Activated CD4-positive, alpha-beta T cell treated with anti-CD3 and anti-CD28 coated beads for 36 hours (primary cell): Measurements from ENCODE around the gene PRKD2. TPM values are rescaled to one million over a fixed set of nuclear protein-coding genes. Genes with fewer than 3 reads are reported as not detected.
"Not testable (repeated sequence)": the region's sequence is repeated elsewhere in the genome, so short reads cannot be mapped to it uniquely, and the experiment has no call there.

Experiments used
- ATAC-seq: fragments of 200-7000 bp; cut with Tn5 transposase; one replicate; pipeline ENCODE4 v1.10.0; 2021; ENCODE audit warnings: mild to moderate bottlenecking, moderate library complexity
- CTCF ChIA-PET: fragments of 350-600 bp; sonication (Branson Sonifier 250); formaldehyde crosslinking; loops from one replicate; lab custom pipeline; 2021; ENCODE audit warnings: antibody characterized with exemption; lab: Charles Lee
- POLR2A ChIA-PET: fragments of 350-600 bp; sonication (Branson Sonifier 250); formaldehyde crosslinking; loops from one replicate; lab custom pipeline; 2021; ENCODE audit warnings: antibody characterized with exemption, inconsistent platforms; lab: Charles Lee
- DNase-seq: peaks from one replicate; pipeline ENCODE4 v3.0.0-alpha.2; 2020
- H3K27ac Mint-ChIP-seq: one replicate; pipeline ENCODE4 v1.8.0; 2021; ENCODE audit warnings: mixed read lengths
- H3K27me3 Mint-ChIP-seq: one replicate; pipeline ENCODE4 v1.8.0; 2021; ENCODE audit warnings: mixed read lengths
- H3K36me3 Mint-ChIP-seq: one replicate; pipeline ENCODE4 v1.8.0; 2021; ENCODE audit warnings: low read depth, mixed read lengths
- H3K4me1 Mint-ChIP-seq: one replicate; pipeline ENCODE4 v1.8.0; 2021; ENCODE audit warnings: mixed read lengths
- H3K4me3 Mint-ChIP-seq: one replicate; pipeline ENCODE4 v1.8.0; 2021; ENCODE audit warnings: mild to moderate bottlenecking, moderate library complexity, mixed read lengths
- H3K9me3 Mint-ChIP-seq: one replicate; pipeline ENCODE4 v1.8.0; 2021; ENCODE audit warnings: low read depth, mixed read lengths
- intact Hi-C, 2 experiments: fragments of 100-400 bp; cut with DNase I in 1 of 2; cut with micrococcal nuclease in 1 of 2; formaldehyde crosslinking; loops; one replicate each; pipeline versions ENCODE4 v1.14.2 to v1.15.1; 2022 to 2024; cut with DNase I, micrococcal nuclease
- total RNA-seq, 2 experiments: library from RNA; stranded (reverse); gene quantifications; one replicate each; pipeline ENCODE4 v1.2.3, GENCODE V29; 2021

The PRKD2 gene
- total RNA-seq, 2 experiments from 2014 or later = 76.0 to 78.3 TPM

DNA sequence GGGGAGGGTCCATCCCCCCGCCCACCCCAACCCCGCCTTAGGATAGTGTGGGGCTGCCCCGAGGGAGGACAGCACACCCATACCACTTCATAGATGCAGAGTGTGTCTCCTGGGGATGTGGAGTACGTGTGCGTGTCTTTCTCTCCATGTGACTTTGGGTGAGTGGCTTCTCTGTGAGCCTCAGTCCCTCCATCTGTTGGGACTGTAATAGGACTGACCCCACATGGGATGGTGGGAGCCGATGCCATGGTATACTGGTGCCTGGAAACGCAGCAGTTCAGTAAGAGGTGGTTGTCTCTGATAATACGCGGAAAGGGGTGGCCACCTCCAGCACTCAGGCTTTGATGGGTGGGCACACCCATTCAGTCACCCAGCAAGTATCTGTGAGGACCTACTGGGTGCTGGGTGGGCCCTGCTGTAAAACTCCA lies 816 bp upstream of the PRKD2 start:
- intact Hi-C loops = loop anchor here (1.0 to 10.0 kb wide), 10 partner anchors 13 to 627 kb away; partner anchors contain the start of genes CALM3 (in 1 of the 2), CCDC9 (in 1 of the 2), DACT3 (in 1 of the 2) and DHX34 (in 1 of the 2)
- peaks cover 23% of the 10 kb centered on the region for H3K36me3 Mint-ChIP-seq
- ATAC-seq (peak; percentile 42), DNase-seq (peak; percentile 54)
- H3K27me3 Mint-ChIP-seq = no peaks in the 10 kb centered on the region
- H3K27ac Mint-ChIP-seq = peak overlapping the region; percentile 95
- H3K9me3 Mint-ChIP-seq = no peaks in the 10 kb centered on the region
- CTCF ChIA-PET = interaction anchor here (0.5 to 1.0 kb wide), 3 partner anchors 12 to 31 kb away, joined by 3 to 5 read pairs (median 4); no protein-coding TSS in a partner anchor
- H3K4me3 Mint-ChIP-seq = peak overlapping the region; percentile 94
- peaks cover 35% of the 10 kb centered on the region for H3K4me1 Mint-ChIP-seq
- POLR2A ChIA-PET = no interaction called here

DNA sequence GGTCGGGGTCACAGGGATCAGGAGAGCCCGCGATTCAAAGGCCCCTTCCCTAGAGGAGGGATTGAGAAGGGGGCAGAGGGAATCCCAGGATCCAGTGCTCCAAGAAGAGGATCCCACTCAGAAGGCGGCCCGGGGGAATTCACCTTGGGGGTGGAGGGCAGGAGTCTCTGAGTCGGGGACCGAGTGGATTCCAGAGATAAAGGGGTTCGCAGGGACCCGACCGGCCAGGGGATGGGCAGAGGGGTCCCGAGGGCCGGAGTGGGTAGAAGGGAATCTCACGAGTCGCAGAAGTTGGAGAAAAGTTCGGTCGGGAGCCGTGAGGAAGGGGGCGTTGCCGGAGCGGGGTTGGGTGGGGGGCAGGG lies 261 bp downstream of the PRKD2 start:
- Mint-ChIP-seq H3K9me3 (no peaks in the 10 kb centered on the region), H3K27ac (peak overlapping the region; percentile 95), H3K27me3 (no peaks in the 10 kb centered on the region), H3K36me3 (peaks cover 21% of the 10 kb centered on the region), H3K4me1 (peaks cover 40% of the 10 kb centered on the region), H3K4me3 (peak overlapping the region; percentile 94)
- ChIA-PET CTCF (interaction anchor here (0.9 to 4.0 kb wide), 2 partner anchors 14 to 37 kb away, joined by 4 to 17 read pairs; no protein-coding TSS in a partner anchor), POLR2A (no interaction called here)
- DNase-seq (no peak), ATAC-seq (no peak)
- intact Hi-C loops = loop anchor here (1.0 to 10.0 kb wide), 10 partner anchors 14 to 628 kb away; partner anchors contain the start of genes CALM3 (in 1 of the 2), CCDC9 (in 1 of the 2), DACT3 (in 1 of the 2) and DHX34 (in 1 of the 2)

DNA sequence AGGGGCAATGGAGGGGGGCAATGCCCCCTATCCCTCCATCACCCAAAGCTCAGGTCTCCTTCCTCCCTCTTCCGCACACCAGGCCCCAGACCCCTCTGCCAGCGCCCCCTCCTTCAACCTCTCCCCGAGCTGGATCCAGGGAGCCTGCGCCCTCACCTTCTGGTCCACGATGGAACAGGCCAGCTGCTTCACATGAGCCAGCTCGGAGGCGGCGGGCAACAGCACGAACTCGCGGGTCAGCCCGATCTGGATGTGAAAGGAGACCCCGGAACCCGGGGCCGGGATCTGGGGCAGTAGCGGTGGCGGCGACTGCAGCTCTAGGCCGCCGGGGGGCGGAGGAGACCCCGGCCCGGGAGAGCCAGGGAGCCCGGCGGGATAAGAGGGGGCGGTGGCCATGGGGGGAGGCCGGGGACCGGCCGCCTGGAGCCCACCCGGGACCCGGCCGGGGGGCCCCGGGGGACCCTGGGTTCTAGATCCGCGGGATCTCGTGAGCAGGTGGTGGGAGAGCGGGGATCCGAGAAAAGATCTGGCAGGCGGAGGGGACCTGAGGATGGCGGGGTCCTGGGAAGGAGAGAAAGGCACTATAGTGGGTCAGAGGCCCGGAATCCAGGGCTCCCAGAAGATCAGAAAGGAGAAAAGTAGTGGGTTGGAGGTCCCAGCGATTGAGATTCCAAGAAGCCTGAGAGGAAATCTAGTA lies 791 bp downstream of the PRKD2 start:
- intact Hi-C loops = loop anchor here (2.0 to 10.0 kb wide), 5 partner anchors 15 to 629 kb away; partner anchors contain the start of genes DHX34 (in 1 of the 2), TMEM160 (in 1 of the 2) and ZC3H4 (in 1 of the 2)
- CTCF ChIA-PET = interaction anchor here (0.9 to 4.0 kb wide), 5 partner anchors 11 to 187 kb away, joined by 3 to 21 read pairs (median 4); no protein-coding TSS in a partner anchor
- Mint-ChIP-seq H3K27ac (peak overlapping the region; percentile 95), H3K9me3 (no peaks in the 10 kb centered on the region), H3K4me3 (peak overlapping the region; percentile 94), H3K4me1 (peaks cover 40% of the 10 kb centered on the region), H3K36me3 (peaks cover 18% of the 10 kb centered on the region), H3K27me3 (no peaks in the 10 kb centered on the region)
- ATAC-seq (no peak), DNase-seq (peak; percentile 56)
- POLR2A ChIA-PET = no interaction called here

DNA sequence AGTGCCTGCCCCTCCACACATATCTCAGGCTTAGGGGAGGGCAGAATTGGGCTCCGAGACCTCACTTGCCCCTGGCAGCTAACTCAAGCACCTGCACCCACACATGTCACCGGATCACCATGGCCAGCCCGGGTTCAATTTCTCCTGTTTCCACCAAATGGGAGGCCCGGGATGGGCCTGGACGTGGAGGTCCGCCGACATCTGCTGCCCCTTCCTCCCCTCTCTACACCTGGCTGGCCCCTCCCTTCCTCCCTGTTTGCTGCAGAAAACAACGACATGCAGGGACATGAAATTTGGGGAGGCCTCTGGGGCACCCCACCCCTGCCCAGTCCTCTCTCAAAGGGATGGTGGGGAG lies 1.3 kb downstream of the PRKD2 start:
- no peaks in the 10 kb centered on the region for H3K9me3 Mint-ChIP-seq
- ATAC-seq (no peak), DNase-seq (peak; percentile 36)
- peak overlapping the region; percentile 92 for H3K27ac Mint-ChIP-seq
- H3K4me3 Mint-ChIP-seq = peak overlapping the region; percentile 94
- CTCF ChIA-PET = interaction anchor here (0.8 to 4.0 kb wide), 6 partner anchors 11 to 186 kb away, joined by 3 to 21 read pairs (median 4); partner anchors contain the start of gene CALM3
- no peaks in the 10 kb centered on the region for H3K27me3 Mint-ChIP-seq
- H3K4me1 Mint-ChIP-seq = peaks cover 40% of the 10 kb centered on the region
- H3K36me3 Mint-ChIP-seq = peaks cover 19% of the 10 kb centered on the region
- intact Hi-C loops = loop anchor here (2.0 to 10.0 kb wide), 4 partner anchors 71 to 629 kb away; partner anchors contain the start of genes DHX34 (in 1 of the 2), TMEM160 (in 1 of the 2) and ZC3H4 (in 1 of the 2)
- POLR2A ChIA-PET = no interaction called here

DNA sequence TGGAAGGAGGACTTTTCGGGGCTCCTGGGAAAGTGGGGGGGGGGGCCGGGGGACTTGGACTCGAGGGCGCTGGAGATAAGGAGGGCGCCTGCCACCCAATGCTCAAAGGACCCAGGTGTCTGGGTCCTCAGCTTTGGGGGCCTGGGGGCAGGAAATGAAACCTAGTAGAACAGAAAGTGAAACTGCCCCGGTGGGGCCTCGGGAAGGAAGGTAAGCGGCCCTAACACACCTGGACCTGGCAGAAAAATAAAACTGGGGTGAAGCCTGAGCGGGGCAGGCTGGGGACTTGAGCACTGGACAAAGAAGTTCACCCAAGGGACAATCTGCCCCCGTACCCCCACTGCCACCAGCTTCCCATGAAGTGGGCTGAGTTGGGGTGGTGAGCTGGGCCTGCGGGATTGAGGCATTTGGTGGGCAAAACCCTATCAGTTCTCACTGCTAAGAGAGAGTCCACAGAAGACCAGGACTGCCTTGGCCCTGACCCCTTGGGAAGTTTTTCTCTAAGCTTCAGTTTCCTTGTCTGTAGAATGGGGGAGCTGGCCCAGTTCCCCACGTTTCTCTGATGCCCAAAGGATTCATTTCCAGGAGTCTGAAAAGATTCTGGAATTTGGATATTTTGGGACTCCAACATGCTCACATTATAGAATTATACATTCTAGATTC lies 2.3 kb downstream of the PRKD2 start:
- H3K27ac Mint-ChIP-seq = peak overlapping the region; percentile 92
- H3K4me1 Mint-ChIP-seq = peaks cover 38% of the 10 kb centered on the region
- H3K27me3 Mint-ChIP-seq = no peaks in the 10 kb centered on the region
- peak; percentile 40 for ATAC-seq
- peak overlapping the region; percentile 94 for H3K4me3 Mint-ChIP-seq
- peak; percentile 78 for DNase-seq
- POLR2A ChIA-PET = interaction anchor here (0.6 to 0.9 kb wide), 2 partner anchors 17 to 108 kb away, joined by 3 to 4 read pairs; no protein-coding TSS in a partner anchor
- intact Hi-C loops = loop anchor here (1.0 to 10.0 kb wide), 6 partner anchors 33 to 630 kb away; partner anchors contain the start of genes DHX34 (in 1 of the 2), FKRP (in 1 of the 2), STRN4 (in 1 of the 2) and TMEM160 (in 1 of the 2)
- CTCF ChIA-PET = interaction anchor here (0.8 to 4.0 kb wide), 12 partner anchors 10 to 185 kb away, joined by 3 to 21 read pairs (median 4); partner anchors contain the start of genes CALM3 and DACT3
- peaks cover 20% of the 10 kb centered on the region for H3K36me3 Mint-ChIP-seq
- no peaks in the 10 kb centered on the region for H3K9me3 Mint-ChIP-seq

DNA sequence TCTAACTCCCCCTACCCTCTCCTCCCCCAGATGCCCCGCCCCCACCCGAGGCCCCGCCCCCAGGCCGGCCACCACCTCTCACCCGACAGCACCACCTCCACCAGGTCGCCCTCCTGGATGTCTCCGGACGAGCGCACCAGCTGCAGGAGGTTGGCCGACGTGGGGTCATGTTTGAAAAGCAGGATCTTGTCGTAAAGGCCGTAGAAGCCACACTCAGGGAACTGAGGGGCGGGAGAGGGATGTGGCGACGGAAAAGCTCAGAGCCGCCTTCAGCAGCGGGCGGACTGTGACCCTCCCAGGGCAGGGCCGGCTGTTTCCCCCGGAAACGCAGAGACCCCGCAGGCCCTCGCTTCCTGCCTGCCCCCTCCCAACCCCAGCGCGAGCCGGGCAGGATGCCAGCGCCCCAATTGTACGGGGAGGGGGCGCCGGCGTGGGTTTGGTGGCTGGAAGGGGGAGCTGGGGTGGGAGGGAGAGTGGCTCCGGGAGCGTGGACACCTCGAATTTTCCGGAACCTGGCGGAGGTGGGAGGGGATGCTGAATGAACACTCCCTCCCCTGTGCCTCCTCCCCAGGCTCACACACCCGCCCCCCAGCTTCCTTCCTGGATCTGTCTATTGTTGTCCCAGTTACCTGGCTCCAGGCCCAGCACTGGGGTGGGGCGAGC lies 3.0 kb downstream of the PRKD2 start:
- no peaks in the 10 kb centered on the region for H3K27me3 Mint-ChIP-seq
- peaks cover 32% of the 10 kb centered on the region for H3K4me1 Mint-ChIP-seq
- peak overlapping the region; percentile 94 for H3K27ac Mint-ChIP-seq
- H3K9me3 Mint-ChIP-seq = no peaks in the 10 kb centered on the region
- POLR2A ChIA-PET = interaction anchor here (0.5 to 0.9 kb wide), 6 partner anchors 17 to 1071 kb away, joined by 3 to 6 read pairs (median 4); partner anchors contain the start of gene CALM3
- intact Hi-C loops = loop anchor here (1.0 to 10.0 kb wide), 4 partner anchors 33 to 631 kb away; partner anchors contain the start of genes DHX34 (in 1 of the 2), FKRP (in 1 of the 2) and STRN4 (in 1 of the 2)
- peak overlapping the region; percentile 94 for H3K4me3 Mint-ChIP-seq
- peaks cover 20% of the 10 kb centered on the region for H3K36me3 Mint-ChIP-seq
- DNase-seq (peak; percentile 85), ATAC-seq (peak; percentile 42)
- CTCF ChIA-PET = interaction anchor here (0.6 to 4.0 kb wide), 12 partner anchors 9 to 244 kb away, joined by 3 to 21 read pairs (median 4); partner anchors contain the start of gene DACT3

DNA sequence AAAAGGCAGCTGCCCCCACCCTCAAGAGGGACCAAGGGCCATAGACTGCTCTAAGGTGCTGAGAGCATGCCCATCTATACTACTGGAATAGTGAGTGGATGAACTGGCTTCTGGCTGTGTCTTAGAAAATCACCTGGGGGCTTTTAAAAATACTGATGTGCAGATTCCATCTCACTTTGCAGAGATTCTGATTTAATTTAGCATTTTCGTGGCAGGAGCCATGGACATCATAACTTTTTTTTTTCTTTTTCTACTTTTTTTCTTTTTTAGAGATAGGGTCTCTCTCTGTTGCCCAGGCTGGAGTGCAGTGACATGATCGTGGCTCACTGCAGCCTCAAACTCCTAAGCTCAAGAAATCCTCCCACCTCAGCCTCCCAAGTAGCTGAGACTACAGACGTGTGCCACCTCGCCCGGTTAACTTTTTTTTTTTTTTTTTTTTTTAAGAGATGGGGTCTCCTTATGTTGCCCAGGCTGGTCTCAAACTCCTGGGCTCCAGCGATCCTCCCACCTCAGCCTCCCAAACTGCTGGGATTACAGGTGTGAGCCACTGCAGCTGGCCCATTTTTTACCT lies 4.1 kb downstream of the PRKD2 start:
- H3K9me3 Mint-ChIP-seq, ATAC-seq, H3K27me3 Mint-ChIP-seq, POLR2A ChIA-PET, DNase-seq: not testable (repeated sequence)
- Mint-ChIP-seq H3K4me1 (peaks cover 21% of the 10 kb centered on the region), H3K36me3 (peaks cover 20% of the 10 kb centered on the region), H3K4me3 (peak overlapping the region; percentile 94), H3K27ac (peak overlapping the region; percentile 20)
- intact Hi-C loops = loop anchor here (5.0 to 10.0 kb wide), 2 partner anchors 34 to 632 kb away; partner anchors contain the start of genes DHX34 (in 1 of the 2), FKRP (in 1 of the 2) and STRN4 (in 1 of the 2)
- CTCF ChIA-PET = interaction anchor here (0.6 to 4.0 kb wide), 5 partner anchors 8 to 308 kb away, joined by 3 to 21 read pairs (median 8); no protein-coding TSS in a partner anchor

DNA sequence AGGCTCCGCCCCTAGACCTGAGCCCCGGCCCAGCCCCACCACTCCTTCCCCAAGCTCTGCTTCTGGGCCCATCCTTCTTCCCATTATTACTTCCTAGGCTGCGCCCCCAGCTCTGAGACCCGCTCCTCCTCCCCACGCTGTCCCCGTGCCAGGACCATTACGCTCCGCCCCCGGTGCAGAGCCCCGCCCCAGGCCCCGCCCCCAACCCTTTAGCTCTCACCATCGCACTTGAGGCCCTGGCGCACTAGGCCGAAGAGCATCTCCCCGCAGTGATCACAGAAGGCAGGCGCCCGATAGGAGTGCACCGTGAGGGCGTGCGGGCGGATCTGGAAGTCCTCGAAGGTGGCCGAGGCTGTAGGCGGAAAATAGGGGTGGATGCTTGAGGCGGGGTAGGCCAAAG lies 6.2 kb downstream of the PRKD2 start:
- H3K4me1 Mint-ChIP-seq = peaks cover 18% of the 10 kb centered on the region
- peaks cover 33% of the 10 kb centered on the region for H3K36me3 Mint-ChIP-seq
- POLR2A ChIA-PET = interaction anchor here (0.5 kb wide), 1 partner anchor 147 kb away, joined by 3 read pairs; no protein-coding TSS in a partner anchor
- no peak for ATAC-seq
- H3K9me3 Mint-ChIP-seq = no peaks in the 10 kb centered on the region
- intact Hi-C loops = loop anchor here (5.0 to 10.0 kb wide), 2 partner anchors 37 to 634 kb away; partner anchors contain the start of genes DHX34 (in 1 of the 2), FKRP (in 1 of the 2) and STRN4 (in 1 of the 2)
- H3K27ac Mint-ChIP-seq = no peak overlapping the region
- peak; percentile 42 for DNase-seq
- CTCF ChIA-PET = interaction anchor here (0.7 to 1.2 kb wide), 3 partner anchors 16 to 69 kb away, joined by 3 to 4 read pairs (median 3); no protein-coding TSS in a partner anchor
- H3K4me3 Mint-ChIP-seq = no peak overlapping the region
- H3K27me3 Mint-ChIP-seq = no peaks in the 10 kb centered on the region

DNA sequence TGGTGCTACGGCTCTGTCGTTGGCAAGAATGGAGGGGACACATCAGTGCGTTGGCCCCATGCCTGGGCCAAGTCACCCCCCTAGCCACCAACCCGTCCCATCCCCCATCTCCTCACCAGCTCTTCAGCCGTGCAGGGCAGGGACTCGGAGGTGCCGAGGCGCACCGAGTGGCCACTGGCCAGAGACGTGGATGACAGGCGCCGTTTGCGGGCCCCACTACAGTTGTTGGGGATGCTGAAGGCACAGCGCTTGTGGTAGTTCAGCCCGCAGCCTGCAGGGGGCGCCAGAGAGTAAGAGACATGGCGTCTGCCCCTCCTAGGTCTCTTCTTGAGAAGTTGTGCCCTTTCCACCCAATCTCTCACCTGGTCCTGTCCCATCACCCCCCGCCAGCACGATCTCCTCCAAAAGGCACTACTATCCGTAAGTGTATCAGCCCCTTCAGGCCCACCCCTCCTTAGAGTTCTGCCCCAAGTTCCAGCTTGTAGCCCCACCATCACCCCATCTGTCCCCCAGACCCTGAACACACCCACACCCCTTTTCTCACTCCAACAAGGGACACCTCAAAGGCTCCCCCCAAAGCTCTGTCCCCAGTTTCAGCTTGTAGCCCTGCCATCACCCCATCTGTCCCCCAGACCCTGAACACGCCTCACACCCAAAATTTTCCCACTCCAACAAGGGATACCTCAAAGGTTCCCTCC lies 12.4 kb downstream of the PRKD2 start:
- ChIA-PET CTCF (interaction anchor here (0.6 to 5.8 kb wide), 23 partner anchors 8 to 1296 kb away, joined by 3 to 62 read pairs (median 4); partner anchors contain the start of gene MYPOP), POLR2A (no interaction called here)
- Mint-ChIP-seq H3K9me3 (no peaks in the 10 kb centered on the region), H3K27me3 (no peaks in the 10 kb centered on the region), H3K27ac (peak overlapping the region; percentile 67), H3K4me1 (peaks cover 6% of the 10 kb centered on the region), H3K36me3 (peaks cover 42% of the 10 kb centered on the region), H3K4me3 (no peak overlapping the region)
- DNase-seq (peak; percentile 93), ATAC-seq (peak; percentile 90)
- intact Hi-C loops = loop anchor here (1.0 kb wide), 2 partner anchors 24 to 44 kb away; no protein-coding TSS in a partner anchor
